Esophagus squamous epithelium (tissue), 5 donors: ENCODE measurements around the gene STAG1. TPM values are rescaled to one million over a fixed set of nuclear protein-coding genes. Genes with fewer than 3 reads are reported as not detected.

ENCODE experiments used
- DNase-seq: peaks from one replicate; lab custom pipeline; 2025; lab: John Stamatoyannopoulos, UW
- H3K27ac ChIP-seq, 4 donors: fragments of 200-600 bp; sonication (generic); one replicate each; pipeline ENCODE4 v1.5.1; 2016 to 2019; ENCODE audit warnings: mild to moderate bottlenecking in 1 of 4
- H3K27me3 ChIP-seq, 4 donors: fragments of 200-600 bp; sonication (generic); 1 replicate in 3 of 4; 2 replicates in 1 of 4; pipeline versions ENCODE4 v1.5.1 to v1.6.0; 2017 to 2021; ENCODE audit warnings: antibody characterized with exemption in 1 of 4
- H3K36me3 ChIP-seq, 3 donors: fragments of 200-600 bp; sonication (generic); one replicate each; pipeline ENCODE4 v1.5.1; 2016 to 2019
- H3K4me1 ChIP-seq, 3 donors: fragments of 200-600 bp; sonication (generic); one replicate each; pipeline ENCODE4 v1.5.1; 2017 to 2019
- H3K4me3 ChIP-seq, 4 donors: fragments of 200-600 bp; sonication (generic); 1 replicate in 3 of 4; 2 replicates in 1 of 4; pipeline ENCODE4 v1.5.1; 2016 to 2019; ENCODE audit warnings: mild to moderate bottlenecking in 2 of 4, moderate library complexity in 1 of 4
- H3K9me3 ChIP-seq, 3 donors: fragments of 200-600 bp; sonication (generic); one replicate each; pipeline ENCODE4 v1.5.1; 2016 to 2019
- POLR2A ChIP-seq, 4 donors: fragments of 450-650 bp; IDR thresholded peaks; one replicate each; pipeline ENCODE4 v1.6.1; 2017; ENCODE audit warnings: antibody characterized with exemption in 4 of 4, mild to moderate bottlenecking in 4 of 4, moderate library complexity in 3 of 4
- WGBS, 2 donors: methylation state at CpG; one replicate each; pipeline ENCODE4 v1.1.5; 2018; 5-methylcytosine and 5-hydroxymethylcytosine counted together
- intact Hi-C: fragments of 100-400 bp; cut with DNase I; formaldehyde crosslinking; loops from one replicate; pipeline ENCODE4 v1.15.0; 2022
- total RNA-seq, 4 donors: library from RNA; depleted of rRNA; stranded (reverse); fragments of >200 nt; gene quantifications; one replicate each; pipeline ENCODE4 v1.1.0, GENCODE V29; 2016
- TF ChIP-seq, protein P1 (sequence below), 6 experiments: fragments of 450-650 bp in 4 of 6; fragments of 200-600 bp in 2 of 6; sonication (generic) in 2 of 6; IDR thresholded peaks; one replicate each; pipeline ENCODE4 v1.5.1; 2016 to 2019; ENCODE audit warnings: antibody characterized with exemption in 6 of 6, mild to moderate bottlenecking in 4 of 6, moderate library complexity in 4 of 6
- donor health status: DM: yes; HTN: yes; CAD: no.

Gene STAG1
- total RNA-seq, 4 donors from 2014 or later, result 10.9 to 42.9 (median 24.9) TPM

DNA sequence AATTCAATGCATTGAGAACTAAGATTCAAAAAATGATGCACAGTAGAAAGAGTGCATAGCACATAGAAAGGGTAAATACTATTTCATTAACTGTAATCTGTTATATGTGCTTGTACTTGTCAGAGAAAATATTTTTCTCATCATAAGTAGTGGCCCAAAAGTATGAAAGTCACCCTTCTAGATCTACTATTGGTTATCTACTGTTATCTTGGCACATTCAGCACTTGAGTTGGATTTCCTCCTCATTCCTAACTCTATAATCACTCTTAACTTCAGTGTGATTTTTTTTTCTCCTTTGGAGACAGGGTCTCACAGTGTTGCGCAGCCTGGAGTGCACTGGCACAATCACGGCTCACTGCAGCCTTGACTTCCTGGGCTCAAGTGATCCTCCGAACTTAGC lies 307.6 kb downstream of the STAG1 start:
- no peaks in the 10 kb centered on the region for H3K27me3 ChIP-seq
- H3K4me1 ChIP-seq, result no peaks in the 10 kb centered on the region
- WGBS, 2 donors, result 97 to 98% methylated on average over 3 of the region's 3 CpGs
- intact Hi-C loops, result no loop called here
- no peak overlapping the region for H3K27ac ChIP-seq
- no peaks in the 10 kb centered on the region for H3K9me3 ChIP-seq
- no peak for DNase-seq
- H3K36me3 ChIP-seq, result peaks cover 0 to 71% (median 4%) of the 10 kb centered on the region in 3 donors
- TF ChIP-seq, protein P1, sequence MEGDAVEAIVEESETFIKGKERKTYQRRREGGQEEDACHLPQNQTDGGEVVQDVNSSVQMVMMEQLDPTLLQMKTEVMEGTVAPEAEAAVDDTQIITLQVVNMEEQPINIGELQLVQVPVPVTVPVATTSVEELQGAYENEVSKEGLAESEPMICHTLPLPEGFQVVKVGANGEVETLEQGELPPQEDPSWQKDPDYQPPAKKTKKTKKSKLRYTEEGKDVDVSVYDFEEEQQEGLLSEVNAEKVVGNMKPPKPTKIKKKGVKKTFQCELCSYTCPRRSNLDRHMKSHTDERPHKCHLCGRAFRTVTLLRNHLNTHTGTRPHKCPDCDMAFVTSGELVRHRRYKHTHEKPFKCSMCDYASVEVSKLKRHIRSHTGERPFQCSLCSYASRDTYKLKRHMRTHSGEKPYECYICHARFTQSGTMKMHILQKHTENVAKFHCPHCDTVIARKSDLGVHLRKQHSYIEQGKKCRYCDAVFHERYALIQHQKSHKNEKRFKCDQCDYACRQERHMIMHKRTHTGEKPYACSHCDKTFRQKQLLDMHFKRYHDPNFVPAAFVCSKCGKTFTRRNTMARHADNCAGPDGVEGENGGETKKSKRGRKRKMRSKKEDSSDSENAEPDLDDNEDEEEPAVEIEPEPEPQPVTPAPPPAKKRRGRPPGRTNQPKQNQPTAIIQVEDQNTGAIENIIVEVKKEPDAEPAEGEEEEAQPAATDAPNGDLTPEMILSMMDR (IDR thresholded peaks at IDR 0.05), result no peak
- no peak for TF ChIP-seq POLR2A (IDR thresholded peaks at IDR 0.05)
- H3K4me3 ChIP-seq, result no peak overlapping the region

GRCh38 chr3:136437043-136437442 lies 315.1 kb downstream of the STAG1 start:
- no peak overlapping the region for H3K27ac ChIP-seq
- no peaks in the 10 kb centered on the region for H3K27me3 ChIP-seq
- peaks cover 0 to 39% (median 4%) of the 10 kb centered on the region in 3 donors for H3K36me3 ChIP-seq
- H3K4me1 ChIP-seq, result no peaks in the 10 kb centered on the region
- no peaks in the 10 kb centered on the region for H3K9me3 ChIP-seq
- 86 to 93% methylated on average over 2 of the region's 2 CpGs for WGBS, 2 donors
- no peak for DNase-seq
- intact Hi-C loops, result no loop called here
- no peak overlapping the region for H3K4me3 ChIP-seq
- no peak for TF ChIP-seq POLR2A (IDR thresholded peaks at IDR 0.05)
- TF ChIP-seq, protein P1 (IDR thresholded peaks at IDR 0.05), result no peak

GRCh38 chr3:136434429-136434828 lies 317.7 kb downstream of the STAG1 start:
- H3K9me3 ChIP-seq, result no peaks in the 10 kb centered on the region
- no peaks in the 10 kb centered on the region for H3K4me1 ChIP-seq
- H3K4me3 ChIP-seq, result no peak overlapping the region
- WGBS, 2 donors, result 64 to 73% methylated on average over 2 of the region's 2 CpGs
- H3K27me3 ChIP-seq, result no peaks in the 10 kb centered on the region
- peaks cover 0 to 31% (median 5%) of the 10 kb centered on the region in 3 donors for H3K36me3 ChIP-seq
- intact Hi-C loops, result no loop called here
- TF ChIP-seq, protein P1 (IDR thresholded peaks at IDR 0.05), result no peak
- no peak for TF ChIP-seq POLR2A (IDR thresholded peaks at IDR 0.05)
- DNase-seq, result no peak
- H3K27ac ChIP-seq, result no peak overlapping the region

GRCh38 chr3:136432685-136433084 lies 319.5 kb downstream of the STAG1 start:
- Histone ChIP-seq H3K36me3 (peaks cover 0 to 36% (median 5%) of the 10 kb centered on the region in 3 donors), H3K27ac (no peak overlapping the region), H3K4me1 (no peaks in the 10 kb centered on the region), H3K4me3 (no peak overlapping the region), H3K9me3 (no peaks in the 10 kb centered on the region), H3K27me3 (no peaks in the 10 kb centered on the region)
- TF ChIP-seq, protein P1 (IDR thresholded peaks at IDR 0.05), result no peak
- 79 to 84% methylated on average over 4 of the region's 4 CpGs for WGBS, 2 donors
- intact Hi-C loops, result no loop called here
- DNase-seq, result no peak

DNA sequence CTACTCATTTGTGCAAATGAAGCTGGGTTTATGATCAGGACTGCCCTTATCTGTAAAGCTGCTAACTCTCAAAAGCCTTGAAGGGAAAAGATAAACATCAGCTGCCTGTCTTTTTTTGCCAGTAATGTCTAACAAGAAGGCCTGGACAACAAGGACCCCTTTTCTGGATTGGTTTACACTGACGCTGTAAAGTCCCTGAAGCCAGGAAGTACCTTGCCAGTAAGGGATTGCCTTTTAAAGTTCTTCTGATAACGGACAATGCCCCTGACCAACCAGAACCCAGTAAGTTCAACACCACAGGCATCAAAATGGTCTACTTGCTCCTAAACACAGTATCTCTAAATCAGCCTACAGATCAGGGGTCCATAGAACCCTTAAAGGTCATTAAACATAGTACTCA lies 324.0 kb downstream of the STAG1 start:
- Histone ChIP-seq H3K36me3 (peaks cover 0 to 70% (median 5%) of the 10 kb centered on the region in 3 donors), H3K4me3 (no peak overlapping the region), H3K27ac (no peak overlapping the region), H3K27me3 (no peaks in the 10 kb centered on the region), H3K4me1 (no peaks in the 10 kb centered on the region), H3K9me3 (no peaks in the 10 kb centered on the region)
- 88 to 95% methylated on average over 2 of the region's 2 CpGs for WGBS, 2 donors
- intact Hi-C loops, result no loop called here
- TF ChIP-seq, protein P1 (IDR thresholded peaks at IDR 0.05), result no peak
- no peak for TF ChIP-seq POLR2A (IDR thresholded peaks at IDR 0.05)
- no peak for DNase-seq
